ACHN (cell line): ENCODE measurements around the gene NEDD8.

Source experiments
- DNase-seq: peaks from one replicate; pipeline ENCODE4 v3.0.0-alpha.2; 2015
- in situ Hi-C: cut with HindIII; loops from 2 replicates; pipeline ENCODE4 v1.10.0; 2017; ENCODE audit warnings: low sequenced_read_pairs, low pct_ligation_motif_present, low pct_unique_long_range_greater_than_20kb

The NEDD8 gene

DNA sequence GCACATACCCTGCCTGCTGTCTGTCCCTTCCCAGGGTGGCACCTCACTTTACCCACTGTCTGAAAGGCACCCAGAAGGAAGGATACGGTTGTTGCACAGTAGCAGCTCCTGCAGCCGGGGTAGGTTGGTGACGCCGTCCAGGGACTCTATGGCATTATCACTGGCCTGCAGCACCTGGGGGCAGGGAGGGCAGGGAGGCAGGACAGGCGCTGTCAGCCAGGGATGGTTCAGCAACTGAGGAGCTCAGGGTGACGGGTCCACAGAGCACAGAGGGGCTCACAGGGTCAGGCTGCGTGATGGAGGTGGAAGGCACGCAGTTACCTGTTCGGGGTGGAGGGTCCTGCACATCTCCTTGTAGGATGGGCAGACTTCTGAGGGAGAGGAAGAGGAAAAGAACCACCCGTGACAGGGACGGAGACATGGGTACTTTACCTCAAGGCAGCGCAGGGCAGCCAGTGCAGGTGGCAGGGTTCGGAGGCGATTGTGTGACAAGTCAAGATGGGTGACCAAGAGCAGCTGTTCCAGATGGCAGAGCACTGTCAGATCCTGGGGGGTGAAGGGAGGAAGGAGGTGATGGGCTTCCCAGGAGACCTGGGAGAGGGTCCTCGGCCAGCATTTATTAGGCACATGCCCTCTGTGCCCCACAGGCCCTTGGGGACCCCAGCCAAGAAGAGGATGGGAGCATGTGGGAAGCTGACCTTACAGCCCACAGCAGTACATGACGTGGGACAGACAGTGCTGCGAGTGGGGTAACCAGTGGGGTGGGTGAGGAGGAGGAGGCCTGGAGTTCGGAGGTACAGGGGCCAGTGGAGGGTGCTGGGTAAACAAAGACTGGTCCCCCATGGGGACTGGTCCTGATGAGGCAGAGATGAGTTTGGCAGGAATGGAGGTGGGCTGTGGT, 34.4 kb upstream of the NEDD8 start:
- in situ Hi-C loops: no loop called here
- DNase-seq: no peak

DNA sequence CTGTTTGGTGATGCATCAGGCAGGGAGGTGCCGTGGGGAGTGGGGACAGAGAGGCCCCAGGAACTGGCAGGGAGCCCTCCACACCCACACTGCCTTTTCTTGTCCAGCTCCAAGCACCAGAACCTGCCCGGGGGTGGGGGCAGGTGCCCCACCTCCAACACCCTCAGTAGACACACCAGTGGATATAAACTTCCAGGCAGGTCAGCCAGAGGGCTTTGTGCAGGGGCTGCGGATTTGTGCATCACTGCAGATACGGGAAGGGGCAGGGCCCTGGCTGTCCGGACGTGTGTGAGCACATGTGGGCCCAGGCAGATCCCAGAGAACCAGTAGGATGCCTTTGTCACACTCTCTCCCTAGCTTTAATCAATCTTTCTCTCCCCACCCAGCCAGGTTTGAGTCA, 32.1 kb upstream of the NEDD8 start:
- in situ Hi-C loops: no loop called here
- DNase-seq: no peak

- DNase-seq: no peak
- in situ Hi-C loops: no loop called here
These were observed 31.7 kb upstream of the NEDD8 start for GRCh38 chr14:24263848-24264247.

DNA sequence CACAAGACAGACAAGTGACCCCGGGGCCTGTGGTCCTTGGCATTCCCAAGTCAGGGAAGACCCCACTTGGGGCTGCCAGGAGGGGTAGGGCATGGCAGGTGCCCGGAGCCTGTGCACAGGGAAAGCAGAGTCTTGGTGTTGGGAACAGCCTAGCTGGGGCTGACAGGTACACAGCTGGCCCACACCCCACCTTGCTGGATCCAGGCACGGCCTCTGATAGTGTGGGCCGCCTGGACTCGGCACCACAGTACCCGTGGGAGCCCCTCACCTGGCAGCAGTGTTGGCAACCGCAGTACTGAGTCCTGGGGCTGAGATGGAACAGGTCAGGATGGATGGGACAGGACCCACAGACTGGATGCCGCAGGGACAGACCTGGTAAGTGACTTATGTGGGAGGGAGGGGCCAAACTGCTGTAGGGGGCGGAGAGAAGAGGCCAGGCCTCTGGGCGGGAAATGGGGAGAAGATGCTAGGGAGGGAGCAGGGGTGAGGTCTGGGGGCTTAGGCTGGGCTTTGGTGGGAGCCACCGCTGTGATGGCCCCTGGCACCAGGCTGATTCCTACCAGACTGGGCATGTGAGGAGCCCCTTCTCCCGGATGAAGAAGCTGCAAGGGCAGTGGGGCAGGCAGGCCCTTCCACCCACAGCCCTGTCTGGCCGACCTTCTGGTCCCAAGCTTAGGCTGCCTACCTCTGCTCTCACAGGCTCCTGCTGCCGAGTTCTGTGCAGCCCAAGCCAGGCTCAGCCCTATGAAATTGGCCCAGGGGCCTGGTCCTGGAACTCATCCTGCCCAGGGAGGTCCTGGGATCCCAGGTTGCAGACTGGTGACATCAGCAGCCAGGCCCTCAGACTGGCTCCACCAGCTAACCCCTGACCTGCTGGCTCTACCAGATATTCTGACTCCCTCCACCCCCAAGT, 30.9 kb upstream of the NEDD8 start, which contains the start of gene TGM1:
Gene TGM1, minus strand, starts transcription at position 357 of the 913 bp plus-strand sequence. CDS start 825 bp downstream, outside the sequence.
- in situ Hi-C loops: no loop called here
- no peak for DNase-seq

GRCh38 chr14:24261969-24262327, 29.8 kb upstream of the NEDD8 start:
- no peak for DNase-seq
- in situ Hi-C loops: no loop called here

GRCh38 chr14:24261256-24261968, 29.2 kb upstream of the NEDD8 start:
- in situ Hi-C loops: no loop called here
- DNase-seq: no peak

- DNase-seq: no peak
- in situ Hi-C loops: no loop called here
These were observed 28.6 kb upstream of the NEDD8 start for GRCh38 chr14:24260780-24261157.

DNA sequence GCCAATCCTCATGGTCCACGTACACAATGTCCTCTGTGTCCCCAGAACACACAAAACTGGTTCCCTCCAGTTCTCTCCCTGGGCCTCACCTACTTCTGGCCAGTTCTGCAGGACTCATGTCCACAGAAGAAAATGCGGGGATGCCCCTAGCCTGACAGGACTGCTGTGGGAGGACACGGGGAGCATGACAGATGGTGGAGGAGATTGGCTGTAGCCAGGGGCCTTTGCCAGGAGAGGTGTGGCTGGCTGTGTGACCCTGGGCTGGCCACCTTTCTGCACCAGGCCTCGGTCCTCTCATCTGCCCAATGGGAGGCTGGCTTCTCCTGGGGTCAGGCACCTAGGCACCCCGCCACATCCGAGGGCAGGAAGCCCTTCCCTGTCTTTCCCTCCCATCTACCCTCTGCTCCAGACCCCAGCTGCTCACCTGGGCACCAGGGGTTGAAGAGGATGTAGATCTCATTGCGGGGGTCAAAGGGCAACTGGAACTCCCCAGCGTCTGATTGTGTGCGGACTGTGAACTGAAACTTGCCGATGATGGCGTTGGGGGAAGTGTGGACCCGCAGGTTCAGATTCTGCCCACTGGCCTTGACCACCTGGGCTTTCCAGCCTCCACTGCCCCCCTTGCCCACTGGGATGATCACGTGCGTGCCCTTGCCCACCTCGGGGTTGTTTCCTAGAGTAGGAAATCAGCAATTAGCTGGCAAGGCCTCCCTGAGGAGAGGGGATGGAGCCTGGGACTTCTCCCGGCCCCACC, 28.0 kb upstream of the NEDD8 start:
- in situ Hi-C loops: no loop called here
- DNase-seq: no peak

DNA sequence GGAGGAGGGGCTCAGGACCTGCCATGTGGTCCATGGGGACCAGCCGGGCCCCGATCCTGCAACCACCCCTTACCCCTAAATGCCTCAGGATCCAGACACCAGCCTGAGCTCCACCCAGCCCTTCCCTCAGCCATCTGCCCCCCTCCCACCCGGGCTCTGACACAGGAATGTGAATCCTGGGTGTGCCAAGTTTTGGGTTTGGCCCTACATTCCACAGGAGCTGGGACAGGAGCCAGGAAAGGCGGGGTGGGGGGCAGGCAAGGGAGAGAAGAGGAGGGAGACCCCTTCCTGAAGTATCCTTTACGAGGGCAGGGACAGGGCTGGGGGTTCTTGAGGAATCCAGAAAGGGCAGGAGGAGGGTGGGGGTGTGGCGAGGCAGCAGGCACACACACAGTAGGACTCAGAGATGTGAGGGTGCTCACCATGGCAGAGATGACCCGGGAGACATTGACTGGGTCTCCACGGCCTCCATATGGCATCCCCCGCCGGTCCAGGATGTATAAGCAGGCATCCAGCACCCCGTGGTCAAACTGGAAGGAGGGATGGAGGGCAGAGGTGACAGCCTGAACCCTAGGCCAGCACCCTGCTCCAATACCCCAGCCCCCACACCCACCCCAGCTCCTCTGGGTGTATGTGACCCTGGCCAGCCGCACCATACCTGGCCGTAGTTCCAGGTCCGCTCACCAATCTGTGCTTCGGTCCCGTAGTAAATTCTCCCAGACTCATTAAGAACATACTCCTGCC, 27.3 kb upstream of the NEDD8 start:
- in situ Hi-C loops: no loop called here
- DNase-seq: peak; percentile 33

DNA sequence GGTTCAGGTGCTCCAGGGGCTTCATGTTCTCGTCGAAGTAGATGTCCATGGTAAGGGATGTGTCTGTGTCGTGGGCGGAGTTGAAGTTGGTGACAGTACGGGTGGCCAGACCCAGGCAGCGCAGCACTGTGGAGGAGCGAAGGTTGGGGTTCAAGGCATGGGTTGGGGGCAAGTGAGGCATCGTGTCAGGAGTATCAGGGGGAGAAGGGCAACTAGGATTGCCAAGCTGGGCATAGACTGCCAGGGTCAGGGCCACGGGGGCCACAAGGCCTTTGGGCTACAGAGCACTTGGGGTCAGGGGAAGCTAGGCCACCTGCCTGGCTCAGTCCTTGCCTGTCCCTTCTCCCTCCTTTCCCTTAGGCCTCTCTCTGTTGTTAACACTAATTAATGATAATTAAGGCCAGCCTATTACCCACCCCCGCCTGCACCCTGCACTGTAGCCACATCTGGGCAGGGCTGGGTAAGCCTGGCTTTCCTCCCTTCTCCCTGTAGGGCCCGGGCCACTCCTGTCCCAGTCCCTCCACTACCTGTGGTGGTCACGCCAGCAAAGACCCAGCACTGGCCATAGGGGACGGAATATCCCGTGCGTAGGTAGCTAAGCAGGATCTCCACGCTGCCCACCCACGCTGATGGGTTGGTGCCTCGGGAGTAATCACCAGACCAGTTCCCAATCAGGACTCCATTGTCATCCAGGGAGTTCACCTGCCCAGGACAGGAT, 26.5 kb upstream of the NEDD8 start:
- in situ Hi-C loops: no loop called here
- no peak for DNase-seq

- in situ Hi-C loops: no loop called here
- DNase-seq: no peak
These were observed 26.0 kb upstream of the NEDD8 start for GRCh38 chr14:24258119-24258518.

- in situ Hi-C loops: no loop called here
- no peak for DNase-seq
These were observed 24.8 kb upstream of the NEDD8 start for GRCh38 chr14:24256960-24257359.

DNA sequence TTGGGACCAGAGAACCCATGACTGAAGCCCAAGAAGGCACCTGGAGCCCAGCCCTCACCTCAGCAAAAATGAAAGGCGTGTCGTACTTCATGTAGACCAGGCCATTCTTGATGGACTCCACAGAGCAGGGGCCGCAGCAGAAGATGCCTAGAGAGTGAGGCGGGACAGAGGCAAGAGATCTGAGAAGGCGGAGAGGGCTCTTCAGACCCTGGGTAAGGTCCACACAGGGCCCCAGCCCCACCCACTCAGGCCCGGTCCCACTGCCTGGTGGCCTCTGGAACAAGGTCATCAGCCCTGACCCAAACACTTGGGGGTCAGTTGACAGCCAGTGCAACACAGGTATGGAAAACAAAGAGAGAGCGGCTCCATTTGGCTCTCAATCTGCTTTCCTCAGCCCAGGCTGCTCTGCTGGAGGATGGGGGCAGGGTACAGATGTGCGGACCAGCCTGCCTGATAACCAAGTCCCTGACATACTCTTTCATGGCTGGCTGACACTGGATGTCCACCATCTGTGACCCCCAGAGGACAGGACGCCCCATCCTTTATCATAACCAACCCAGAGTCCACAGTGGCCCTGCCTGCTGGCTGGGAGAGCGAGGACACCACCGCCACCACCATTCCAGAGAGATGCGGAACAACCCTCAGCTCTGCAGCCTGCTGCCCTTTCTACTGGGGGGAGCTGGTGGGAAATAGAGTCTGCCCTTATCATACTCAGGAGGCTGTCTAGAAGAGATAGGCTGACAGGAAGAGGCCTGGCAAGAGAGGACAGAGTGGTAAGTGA, 24.0 kb upstream of the NEDD8 start:
- in situ Hi-C loops: no loop called here
- no peak for DNase-seq

GRCh38 chr14:24255438-24255837, 23.3 kb upstream of the NEDD8 start:
- in situ Hi-C loops: no loop called here
- no peak for DNase-seq

DNA sequence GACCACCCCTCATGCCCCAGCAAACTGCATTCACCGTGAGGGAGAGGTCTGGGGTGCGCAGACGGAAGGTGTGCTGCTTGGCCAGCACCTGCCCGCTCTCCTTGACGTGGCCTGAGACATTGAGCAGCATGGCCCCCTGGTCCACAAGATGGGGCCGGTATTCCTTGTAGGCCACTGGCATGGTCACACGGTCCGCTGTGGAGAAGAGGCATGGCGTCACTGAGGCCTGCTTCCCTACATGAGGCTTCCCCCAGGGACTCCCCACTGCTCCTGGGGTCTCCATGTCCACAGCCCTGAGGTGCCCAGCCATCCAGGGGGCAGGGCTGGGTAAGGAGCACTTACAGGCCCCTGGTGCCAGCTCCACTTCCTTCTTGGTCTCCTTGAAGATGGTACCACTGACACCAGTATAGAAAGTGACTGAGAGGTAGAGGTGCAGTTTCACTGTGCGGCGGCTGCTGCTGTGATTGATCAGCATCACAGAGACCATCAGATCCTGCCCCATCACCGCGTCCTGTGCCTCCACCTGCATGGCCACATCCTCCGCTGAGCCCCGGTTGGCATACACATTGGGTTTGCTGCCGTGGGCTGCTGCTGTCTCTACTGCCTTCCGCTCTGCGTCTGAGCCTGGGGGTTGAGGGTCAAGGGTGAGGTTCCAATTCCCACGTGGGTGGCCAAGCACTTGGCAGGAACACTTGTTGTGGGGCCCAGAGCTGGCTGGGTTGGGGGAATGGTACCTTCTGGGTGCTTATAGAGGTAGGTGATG, 22.6 kb upstream of the NEDD8 start:
- DNase-seq: no peak
- in situ Hi-C loops: no loop called here

DNA sequence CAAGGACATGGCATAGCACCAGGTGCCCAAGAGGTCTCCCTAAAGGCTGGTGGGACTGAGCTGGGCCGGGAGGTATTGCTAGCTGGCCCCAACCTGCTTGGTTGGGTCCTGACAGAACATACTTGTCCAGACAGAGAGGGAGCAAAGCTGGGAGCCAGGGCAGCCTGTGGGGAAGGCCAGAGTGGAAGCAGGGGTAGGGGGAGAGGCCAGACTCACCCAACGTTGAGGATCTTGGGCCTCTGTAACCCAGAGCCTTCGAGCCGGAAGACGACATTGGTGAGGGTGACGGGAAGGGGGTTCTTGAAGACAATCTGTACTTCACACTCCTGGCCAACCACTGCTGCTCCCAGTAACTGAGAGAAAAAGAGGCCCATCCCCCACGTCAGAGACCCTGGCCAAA, 21.8 kb upstream of the NEDD8 start:
- in situ Hi-C loops: no loop called here
- no peak for DNase-seq
